ENCODE results near the gene EIF4H.

The EIF4H gene

GRCh38 chr7:74148491-74148890, 25.7 kb upstream of the EIF4H start:
- H3K4me3 ChIP-seq (ENCODE audit: low read length): no peak overlapping the region
- peaks cover 27% of the 10 kb centered on the region for H3K4me1 ChIP-seq (ENCODE audit: control insufficient read depth, low read length)
- H3F3A ChIP-seq (ENCODE audit: control insufficient read depth, insufficient read depth): 0 out of 2 replicates have a peak, but pooled peaks cover 4% of the 10 kb centered on the region
- TF ChIP-seq, protein P1, sequence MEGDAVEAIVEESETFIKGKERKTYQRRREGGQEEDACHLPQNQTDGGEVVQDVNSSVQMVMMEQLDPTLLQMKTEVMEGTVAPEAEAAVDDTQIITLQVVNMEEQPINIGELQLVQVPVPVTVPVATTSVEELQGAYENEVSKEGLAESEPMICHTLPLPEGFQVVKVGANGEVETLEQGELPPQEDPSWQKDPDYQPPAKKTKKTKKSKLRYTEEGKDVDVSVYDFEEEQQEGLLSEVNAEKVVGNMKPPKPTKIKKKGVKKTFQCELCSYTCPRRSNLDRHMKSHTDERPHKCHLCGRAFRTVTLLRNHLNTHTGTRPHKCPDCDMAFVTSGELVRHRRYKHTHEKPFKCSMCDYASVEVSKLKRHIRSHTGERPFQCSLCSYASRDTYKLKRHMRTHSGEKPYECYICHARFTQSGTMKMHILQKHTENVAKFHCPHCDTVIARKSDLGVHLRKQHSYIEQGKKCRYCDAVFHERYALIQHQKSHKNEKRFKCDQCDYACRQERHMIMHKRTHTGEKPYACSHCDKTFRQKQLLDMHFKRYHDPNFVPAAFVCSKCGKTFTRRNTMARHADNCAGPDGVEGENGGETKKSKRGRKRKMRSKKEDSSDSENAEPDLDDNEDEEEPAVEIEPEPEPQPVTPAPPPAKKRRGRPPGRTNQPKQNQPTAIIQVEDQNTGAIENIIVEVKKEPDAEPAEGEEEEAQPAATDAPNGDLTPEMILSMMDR (IDR thresholded peaks at IDR 0.05; ENCODE audit: low read depth, low read length, poor library complexity, severe bottlenecking): no peak
- TF ChIP-seq EZH2phosphoT487 (IDR thresholded peaks at IDR 0.05; ENCODE audit: borderline replicate concordance, low read length): no peak
- H3K27ac ChIP-seq (ENCODE audit: low read depth, low read length): no peak overlapping the region
- no peaks in the 10 kb centered on the region for H4K20me1 ChIP-seq (ENCODE audit: control insufficient read depth, insufficient read depth, low read depth, low read length)
- no peaks in the 10 kb centered on the region for H3K79me2 ChIP-seq (ENCODE audit: control insufficient read depth, low read length)
- H3K27me3 ChIP-seq (ENCODE audit: control insufficient read depth, low read length): no peaks in the 10 kb centered on the region
- no peaks in the 10 kb centered on the region for H3K9me2 ChIP-seq (replicated peaks; ENCODE audit: control insufficient read depth, low read length)
- no peaks in the 10 kb centered on the region for H3K36me3 ChIP-seq (ENCODE audit: control insufficient read depth, low read length)
- H3K9me3 ChIP-seq (ENCODE audit: control insufficient read depth, insufficient read depth, low read length): peaks cover 13% of the 10 kb centered on the region
- no peak overlapping the region for H3K4me2 ChIP-seq (ENCODE audit: low read length)

DNA sequence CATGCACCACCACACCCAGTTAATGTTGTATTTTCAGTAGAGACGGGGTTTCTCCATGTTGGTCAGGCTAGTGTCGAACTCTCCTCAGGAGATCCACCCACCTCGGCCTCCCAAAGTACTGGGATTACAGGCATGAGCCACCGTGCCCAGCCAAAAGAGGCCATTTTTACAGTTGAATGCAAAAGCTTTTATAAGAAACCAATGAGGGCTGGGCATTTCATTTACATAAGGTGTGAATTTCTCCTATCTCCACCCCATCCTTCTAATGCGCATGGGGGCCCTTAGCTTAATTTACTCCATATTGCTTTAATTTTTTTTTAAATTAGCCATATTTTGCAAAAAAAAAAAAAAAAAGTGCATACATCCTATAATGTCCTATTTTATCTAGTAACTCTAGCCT, 25.1 kb upstream of the EIF4H start:
- H3K27ac ChIP-seq (ENCODE audit: low read depth, low read length): no peak overlapping the region
- no peaks in the 10 kb centered on the region for H4K20me1 ChIP-seq (ENCODE audit: control insufficient read depth, insufficient read depth, low read depth, low read length)
- no peaks in the 10 kb centered on the region for H3K27me3 ChIP-seq (ENCODE audit: control insufficient read depth, low read length)
- TF ChIP-seq, protein P1 (IDR thresholded peaks at IDR 0.05; ENCODE audit: low read depth, low read length, poor library complexity, severe bottlenecking): no peak
- no peak for TF ChIP-seq EZH2phosphoT487 (IDR thresholded peaks at IDR 0.05; ENCODE audit: borderline replicate concordance, low read length)
- no peak overlapping the region for H3K4me3 ChIP-seq (ENCODE audit: low read length)
- H3K4me2 ChIP-seq (ENCODE audit: low read length): no peak overlapping the region
- 0 out of 2 replicates have a peak, but pooled peaks cover 4% of the 10 kb centered on the region for H3F3A ChIP-seq (ENCODE audit: control insufficient read depth, insufficient read depth)
- H3K36me3 ChIP-seq (ENCODE audit: control insufficient read depth, low read length): no peaks in the 10 kb centered on the region
- peaks cover 11% of the 10 kb centered on the region for H3K9me3 ChIP-seq (ENCODE audit: control insufficient read depth, insufficient read depth, low read length)
- H3K9me2 ChIP-seq (replicated peaks; ENCODE audit: control insufficient read depth, low read length): no peaks in the 10 kb centered on the region
- H3K4me1 ChIP-seq (ENCODE audit: control insufficient read depth, low read length): peaks cover 22% of the 10 kb centered on the region
- no peaks in the 10 kb centered on the region for H3K79me2 ChIP-seq (ENCODE audit: control insufficient read depth, low read length)

DNA sequence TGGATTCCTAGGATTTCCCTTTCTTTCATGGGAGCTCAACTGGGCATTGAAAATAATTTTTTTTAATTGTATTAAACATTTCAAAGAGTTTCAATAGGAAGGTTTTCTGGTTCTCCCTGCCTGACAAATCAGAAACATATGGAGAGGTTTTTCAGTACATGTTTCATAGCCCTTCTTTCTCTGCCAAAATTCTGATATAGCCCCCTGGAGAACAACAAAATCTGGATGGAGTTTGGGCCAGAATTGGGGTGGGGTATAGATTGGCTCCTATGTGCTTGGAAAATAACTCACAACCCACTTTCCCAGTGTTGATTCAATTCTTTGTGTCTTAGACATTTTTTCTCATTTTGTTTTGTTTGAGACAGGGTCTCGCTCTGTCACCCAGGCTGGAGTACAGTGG, 24.6 kb upstream of the EIF4H start:
- H3K4me2 ChIP-seq (ENCODE audit: low read length): no peak overlapping the region
- no peaks in the 10 kb centered on the region for H3K9me2 ChIP-seq (replicated peaks; ENCODE audit: control insufficient read depth, low read length)
- TF ChIP-seq, protein P1 (IDR thresholded peaks at IDR 0.05; ENCODE audit: low read depth, low read length, poor library complexity, severe bottlenecking): no peak
- TF ChIP-seq EZH2phosphoT487 (IDR thresholded peaks at IDR 0.05; ENCODE audit: borderline replicate concordance, low read length): no peak
- 0 out of 2 replicates have a peak, but pooled peaks cover 4% of the 10 kb centered on the region for H3F3A ChIP-seq (ENCODE audit: control insufficient read depth, insufficient read depth)
- no peak overlapping the region for H3K4me3 ChIP-seq (ENCODE audit: low read length)
- H3K36me3 ChIP-seq (ENCODE audit: control insufficient read depth, low read length): no peaks in the 10 kb centered on the region
- H3K27ac ChIP-seq (ENCODE audit: low read depth, low read length): no peak overlapping the region
- no peaks in the 10 kb centered on the region for H4K20me1 ChIP-seq (ENCODE audit: control insufficient read depth, insufficient read depth, low read depth, low read length)
- H3K27me3 ChIP-seq (ENCODE audit: control insufficient read depth, low read length): no peaks in the 10 kb centered on the region
- H3K9me3 ChIP-seq (ENCODE audit: control insufficient read depth, insufficient read depth, low read length): peaks cover 6% of the 10 kb centered on the region
- H3K4me1 ChIP-seq (ENCODE audit: control insufficient read depth, low read length): peaks cover 22% of the 10 kb centered on the region
- no peaks in the 10 kb centered on the region for H3K79me2 ChIP-seq (ENCODE audit: control insufficient read depth, low read length)

All from DOHH2 (cell line).